GM12878 (cell line): ENCODE results near the gene DDRGK1. TPM values are rescaled to one million over a fixed set of nuclear protein-coding genes. Genes with fewer than 3 reads are reported as not detected.
A peak's percentile ranks its signal among the peaks of the same experiment; 100 is the strongest.

Experiments used
- ATAC-seq: fragments of 200-7000 bp; cut with Tn5 transposase; 3 replicates; pipeline ENCODE4 v1.9.1; 2020; ENCODE audit warnings: mild to moderate bottlenecking, moderate library complexity
- BruUV-seq: library from RNA; stranded (reverse); fragments of 400-500 nt; replicated peaks from 2 replicates; lab custom pipeline; 2021; lab: Mats Ljungman, UMichigan
- CTCF ChIA-PET: fragments of 300-600 bp; sonication (Branson Sonifier 250); formaldehyde crosslinking; extraction: SDS; loops from one replicate; lab custom pipeline; 2021; ENCODE audit warnings: inconsistent platforms; lab: Yijun Ruan, JAX
- POLR2A ChIA-PET: fragments of 350-600 bp; formaldehyde crosslinking; extraction: SDS; loops from one replicate; lab custom pipeline; 2021; ENCODE audit warnings: inconsistent platforms; lab: Charles Lee
- RAD21 ChIA-PET: fragments of 300-600 bp; sonication (Branson Sonifier 250); formaldehyde crosslinking; loops from one replicate; lab custom pipeline; 2023; ENCODE audit warnings: antibody characterized with exemption; ENCODE audit not compliant: unreplicated experiment; lab: Charles Lee
- SMC1A ChIA-PET: fragments of 300-600 bp; sonication (Branson Sonifier 250); formaldehyde crosslinking; loops from one replicate; lab custom pipeline; 2023; ENCODE audit not compliant: unreplicated experiment, uncharacterized antibody; lab: Charles Lee
- DNase-seq: peaks from one replicate; pipeline ENCODE4 v3.0.0-alpha.2; 2011; ENCODE audit warnings: low read depth, low spot score
- FAIRE-seq: peaks from 3 replicates; lab custom pipeline; 2011; peaks lifted over from hg19 to GRCh38; lab: Jason Lieb, UNC
- H2AFZ ChIP-seq: 2 replicates; pipeline ENCODE4 v1.6.0; 2011; ENCODE audit warnings: low read depth, low read length, control low read depth; ENCODE audit not compliant: control insufficient read depth
- H3K27ac ChIP-seq: 2 replicates; pipeline ENCODE4 v1.5.1; 2011; ENCODE audit warnings: control low read depth; ENCODE audit not compliant: control insufficient read depth, insufficient read depth
- H3K27me3 ChIP-seq, 2 experiments: replicated peaks in 1 of 2; 2 replicates each; pipeline versions ENCODE4 v1.6.0 to v1.6.1; 2011; ENCODE audit warnings: low read length in 1 of 2; ENCODE audit not compliant: control insufficient read depth in 2 of 2, insufficient read depth in 2 of 2
- H3K36me3 ChIP-seq, 2 experiments: 2 replicates each; pipeline ENCODE4 v1.5.1; 2011; ENCODE audit warnings: low read length in 1 of 2; ENCODE audit not compliant: control insufficient read depth in 2 of 2, insufficient read depth in 2 of 2
- H3K4me1 ChIP-seq: 2 replicates; pipeline ENCODE4 v1.6.1; 2011; ENCODE audit warnings: mild to moderate bottlenecking, low read length, moderate library complexity, mixed read lengths; ENCODE audit not compliant: control insufficient read depth, insufficient read depth
- H3K4me2 ChIP-seq: 2 replicates; pipeline ENCODE4 v1.6.0; 2011; ENCODE audit warnings: control low read depth; ENCODE audit not compliant: control insufficient read depth, insufficient read depth
- H3K4me3 ChIP-seq: fragments of 200-600 bp; sonication (generic); 2 replicates; pipeline ENCODE4 v1.5.1; 2016
- H3K79me2 ChIP-seq: 2 replicates; pipeline ENCODE4 v1.6.0; 2011; ENCODE audit warnings: low read length; ENCODE audit not compliant: control insufficient read depth, insufficient read depth
- H3K9ac ChIP-seq: 2 replicates; pipeline ENCODE4 v1.8.0; 2011; ENCODE audit warnings: low read length, control low read depth, mixed read lengths; ENCODE audit not compliant: control insufficient read depth, insufficient read depth
- H3K9me3 ChIP-seq: replicated peaks from 3 replicates; pipeline ENCODE4 v1.5.1; 2011; ENCODE audit warnings: mild to moderate bottlenecking, low read length; ENCODE audit not compliant: control insufficient read depth, insufficient read depth
- H4K20me1 ChIP-seq: 2 replicates; pipeline ENCODE4 v1.6.0; 2011; ENCODE audit not compliant: control insufficient read depth, insufficient read depth
- ATF7 ChIP-seq: fragments of 450-650 bp; IDR thresholded peaks from 2 replicates; pipeline ENCODE4 v1.6.1; 2016; ENCODE audit warnings: low read depth, mild to moderate bottlenecking
- BHLHE40 ChIP-seq, 2 experiments: fragments of 450-650 bp in 1 of 2; IDR thresholded peaks; 2 replicates each; pipeline ENCODE4 v1.6.1; 2011 to 2017; ENCODE audit warnings: low read depth in 2 of 2, borderline replicate concordance in 1 of 2, improper control_type of control experiment in 1 of 2, low read length in 1 of 2, mild to moderate bottlenecking in 1 of 2
- EED ChIP-seq: sonication (generic); IDR thresholded peaks from 2 replicates; pipeline ENCODE4 v1.6.1; 2016; ENCODE audit warnings: antibody characterized with exemption, low read depth
- FOXK2 ChIP-seq: fragments of 450-650 bp; IDR thresholded peaks from 2 replicates; pipeline ENCODE4 v1.6.1; 2017; ENCODE audit warnings: mild to moderate bottlenecking, moderate library complexity
- NFYB ChIP-seq: IDR thresholded peaks from 2 replicates; pipeline ENCODE4 v1.6.1; 2011; ENCODE audit warnings: low read depth, mild to moderate bottlenecking, low read length, improper control_type of control experiment, moderate library complexity; ENCODE audit not compliant: insufficient read depth
- PBX3 ChIP-seq: IDR thresholded peaks from 2 replicates; pipeline ENCODE4 v1.6.1; 2011; ENCODE audit warnings: mild to moderate bottlenecking, low read depth, low read length, moderate library complexity; ENCODE audit not compliant: insufficient replicate concordance
- PML ChIP-seq: IDR thresholded peaks from 2 replicates; pipeline ENCODE4 v1.6.1; 2012; ENCODE audit warnings: low read length, inconsistent platforms
- SMC3 ChIP-seq: IDR thresholded peaks from 2 replicates; pipeline ENCODE4 v1.6.1; 2011; ENCODE audit warnings: low read length, improper control_type of control experiment, borderline replicate concordance
- SP1 ChIP-seq: IDR thresholded peaks from one replicate; pipeline ENCODE4 v1.6.1; 2011; ENCODE audit warnings: low read depth, low read length
- SUZ12 ChIP-seq: fragments of 200-600 bp; sonication (generic); IDR thresholded peaks from one replicate; pipeline ENCODE4 v1.6.1; 2018; ENCODE audit warnings: antibody characterized with exemption, mild to moderate bottlenecking; ENCODE audit not compliant: unreplicated experiment
- TAF1 ChIP-seq: IDR thresholded peaks from 2 replicates; pipeline ENCODE4 v1.6.1; 2011; ENCODE audit warnings: mild to moderate bottlenecking, low read depth, low read length, borderline replicate concordance
- WRNIP1 ChIP-seq: IDR thresholded peaks from 2 replicates; pipeline ENCODE4 v1.6.1; 2011; ENCODE audit warnings: low read depth, low read length, improper control_type of control experiment, borderline replicate concordance
- ZBTB11 ChIP-seq: fragments of 450-650 bp; formaldehyde crosslinking; IDR thresholded peaks from 2 replicates; pipeline ENCODE4 v1.5.0; 2022; ENCODE audit warnings: mild to moderate bottlenecking, missing genetic modification characterization
- WGBS: methylation state at CpG from one replicate; pipeline ENCODE4 v1.1.6; 2016; ENCODE audit warnings: low lambda C conversion rate; ENCODE audit not compliant: insufficient replicate concordance, insufficient coverage; ENCODE audit errors: missing lambda C conversion rate; 5-methylcytosine and 5-hydroxymethylcytosine counted together
- in situ Hi-C: fragments of 300-500 bp; cut with MboI; formaldehyde crosslinking; loops from 9 replicates; pipeline ENCODE4 v1.14.3; 2018; ENCODE audit warnings: mixed read lengths
- intact Hi-C: fragments of 100-400 bp; cut with micrococcal nuclease; formaldehyde crosslinking; loops from one replicate; pipeline ENCODE4 v1.14.2; 2022; ENCODE audit not compliant: unreplicated experiment
- polyA plus RNA-seq, 11 experiments: library from polyadenylated mRNA; depleted of rRNA in 4 of 11; unstranded in 6 of 11; stranded (reverse) in 5 of 11; fragments of >200 nt; fragmentation: Nextera tagmentation in 4 of 11; fragmentation: Illumina TruSeq in 1 of 11; extraction: Ambion mirVana in 4 of 11; extraction: Trizol in 1 of 11; gene quantifications; 1 replicate in 1 of 11; 2 replicates in 10 of 11; pipeline versions ENCODE4 v1.2.1 to v1.2.3, GENCODE V29; 2011 to 2016; ENCODE audit warnings: inconsistent platforms in 2 of 11, missing spikeins in 2 of 11, low read depth in 1 of 11
- total RNA-seq, 4 experiments: library from RNA; depleted of rRNA in 3 of 4; stranded (reverse); fragments of >200 nt in 3 of 4; fragmentation: Illumina TruSeq in 1 of 4; extraction: Trizol in 1 of 4; gene quantifications; 2 replicates each; pipeline versions ENCODE4 v1.2.1 to v1.2.3, GENCODE V29; 2013 to 2021
- TF ChIP-seq, protein P1 (sequence below): fragments of 150-350 bp; IDR thresholded peaks from 2 replicates; pipeline ENCODE4 v1.6.1; 2016; ENCODE audit warnings: low read depth, low read length

The DDRGK1 gene
- total and polyA plus RNA-seq, 10 of the 15 experiments (the other 5 are each of a cell fraction or from before 2014, with no cell fraction given) = 4.0 to 55.2 (median 39.7) TPM

- intact Hi-C loops = no loop called here
- Histone ChIP-seq H3K9ac (no peak overlapping the region), H3K36me3 (no peaks in the 10 kb centered on the region), H3K27me3 (peaks cover 4 to 9% of the 10 kb centered on the region in 2 experiments; a peak in 3 of 4 replicates), H3K4me2 (peak overlapping the region; percentile 77), H4K20me1 (no peaks in the 10 kb centered on the region), H2AFZ (peak overlapping the region; percentile 55), H3K9me3 (no peaks in the 10 kb centered on the region), H3K4me3 (no peak overlapping the region), H3K27ac (no peak overlapping the region), H3K4me1 (no peaks in the 10 kb centered on the region; the same call in none of the 2 replicates), H3K79me2 (no peaks in the 10 kb centered on the region)
- ChIA-PET RAD21 (no interaction called here), POLR2A (no interaction called here), SMC1A (interaction anchor here (0.5 kb wide), 1 partner anchor 31 kb away, joined by 3 read pairs; no protein-coding TSS in a partner anchor), CTCF (interaction anchor here (1.3 kb wide), 1 partner anchor 8 kb away, joined by 3 read pairs; no protein-coding TSS in a partner anchor)
- ATAC-seq = peak; percentile 74
- BruUV-seq = no TSS peak
- FAIRE-seq = no peak
- WGBS = 12% methylated on average over 53 of the region's 53 CpGs
- in situ Hi-C loops = no loop called here
- no peak for DNase-seq
- TF ChIP-seq ATF7 (no peak), WRNIP1 (no peak), BHLHE40 (IDR thresholded peaks at IDR 0.05; ENCODE audit: borderline replicate concordance in 1 of 2, low read depth in 2 of 2, low read length in 1 of 2) (peak in 1 of 2 experiments; percentile 51; a peak in 2 of 4 replicates), ZBTB11 (CRISPR knock-in tag) (no peak), FOXK2 (no peak), SUZ12 (peak; percentile 48), EED (no peak), NFYB (no peak), PML (no peak), SP1 (no peak), TAF1 (no peak), PBX3 (no peak), SMC3 (no peak)
- TF ChIP-seq, protein P1, sequence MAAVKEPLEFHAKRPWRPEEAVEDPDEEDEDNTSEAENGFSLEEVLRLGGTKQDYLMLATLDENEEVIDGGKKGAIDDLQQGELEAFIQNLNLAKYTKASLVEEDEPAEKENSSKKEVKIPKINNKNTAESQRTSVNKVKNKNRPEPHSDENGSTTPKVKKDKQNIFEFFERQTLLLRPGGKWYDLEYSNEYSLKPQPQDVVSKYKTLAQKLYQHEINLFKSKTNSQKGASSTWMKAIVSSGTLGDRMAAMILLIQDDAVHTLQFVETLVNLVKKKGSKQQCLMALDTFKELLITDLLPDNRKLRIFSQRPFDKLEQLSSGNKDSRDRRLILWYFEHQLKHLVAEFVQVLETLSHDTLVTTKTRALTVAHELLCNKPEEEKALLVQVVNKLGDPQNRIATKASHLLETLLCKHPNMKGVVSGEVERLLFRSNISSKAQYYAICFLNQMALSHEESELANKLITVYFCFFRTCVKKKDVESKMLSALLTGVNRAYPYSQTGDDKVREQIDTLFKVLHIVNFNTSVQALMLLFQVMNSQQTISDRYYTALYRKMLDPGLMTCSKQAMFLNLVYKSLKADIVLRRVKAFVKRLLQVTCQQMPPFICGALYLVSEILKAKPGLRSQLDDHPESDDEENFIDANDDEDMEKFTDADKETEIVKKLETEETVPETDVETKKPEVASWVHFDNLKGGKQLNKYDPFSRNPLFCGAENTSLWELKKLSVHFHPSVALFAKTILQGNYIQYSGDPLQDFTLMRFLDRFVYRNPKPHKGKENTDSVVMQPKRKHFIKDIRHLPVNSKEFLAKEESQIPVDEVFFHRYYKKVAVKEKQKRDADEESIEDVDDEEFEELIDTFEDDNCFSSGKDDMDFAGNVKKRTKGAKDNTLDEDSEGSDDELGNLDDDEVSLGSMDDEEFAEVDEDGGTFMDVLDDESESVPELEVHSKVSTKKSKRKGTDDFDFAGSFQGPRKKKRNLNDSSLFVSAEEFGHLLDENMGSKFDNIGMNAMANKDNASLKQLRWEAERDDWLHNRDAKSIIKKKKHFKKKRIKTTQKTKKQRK = no peak
These were observed 43.9 kb upstream of the DDRGK1 start for GRCh38 chr20:3248167-3248992.
